CD4-positive, alpha-beta T cell treated with Interferon alpha-2 for 1 hour (primary cell): Measurements from ENCODE around the gene DTWD2.
"Not testable (repeated sequence)": the region's sequence is repeated elsewhere in the genome, so short reads cannot be mapped to it uniquely, and the experiment has no call there.

Experiments
- DNase-seq, 2 donors: peaks; one replicate each; pipeline ENCODE4 v3.0.0-alpha.2; 2020 to 2022

The DTWD2 gene

GRCh38 chr5:118946138-118946800 lies 42.1 kb downstream of the DTWD2 start:
- DNase-seq = no peak

- DNase-seq = no peak
Measured at GRCh38 chr5:118937393-118938061, 50.8 kb downstream of the DTWD2 start.

GRCh38 chr5:118933703-118934102 lies 54.6 kb downstream of the DTWD2 start:
- DNase-seq = no peak

- DNase-seq = no peak
Measured at GRCh38 chr5:118931564-118931963, 56.8 kb downstream of the DTWD2 start.

GRCh38 chr5:118924006-118924389 lies 64.3 kb downstream of the DTWD2 start:
- no peak for DNase-seq

- DNase-seq = no peak
Measured at GRCh38 chr5:118923295-118924005, 64.9 kb downstream of the DTWD2 start.

- DNase-seq = no peak
Measured at GRCh38 chr5:118921866-118922265, 66.5 kb downstream of the DTWD2 start.

GRCh38 chr5:118919016-118919415 lies 69.3 kb downstream of the DTWD2 start:
- no peak for DNase-seq

- no peak for DNase-seq
Measured at GRCh38 chr5:118918232-118918631, 70.1 kb downstream of the DTWD2 start.

GRCh38 chr5:118907536-118907935 lies 80.8 kb downstream of the DTWD2 start:
- not testable (repeated sequence) for DNase-seq

GRCh38 chr5:118906947-118907346 lies 81.4 kb downstream of the DTWD2 start:
- DNase-seq = no peak

- no peak for DNase-seq
Measured at GRCh38 chr5:118905196-118905595, 83.2 kb downstream of the DTWD2 start.

- DNase-seq = no peak
Measured at GRCh38 chr5:118902656-118903438, 85.5 kb downstream of the DTWD2 start.

GRCh38 chr5:118894709-118895108 lies 93.6 kb downstream of the DTWD2 start:
- no peak for DNase-seq

GRCh38 chr5:118891252-118891651 lies 97.1 kb downstream of the DTWD2 start:
- DNase-seq = no peak

- DNase-seq = no peak
Measured at GRCh38 chr5:118889165-118889564, 99.2 kb downstream of the DTWD2 start.

- no peak for DNase-seq
Measured at GRCh38 chr5:118888556-118888955, 99.8 kb downstream of the DTWD2 start.

- no peak for DNase-seq
Measured at GRCh38 chr5:118883362-118883761, 105.0 kb downstream of the DTWD2 start.

- DNase-seq = no peak
Measured at GRCh38 chr5:118882666-118883065, 105.7 kb downstream of the DTWD2 start.

GRCh38 chr5:118876852-118877251 lies 111.5 kb downstream of the DTWD2 start:
- DNase-seq = not testable (repeated sequence)

GRCh38 chr5:118875131-118875530 lies 113.2 kb downstream of the DTWD2 start:
- DNase-seq = no peak

- no peak for DNase-seq
Measured at GRCh38 chr5:118873417-118873816, 114.9 kb downstream of the DTWD2 start.

- DNase-seq = no peak
Measured at GRCh38 chr5:118863345-118863744, 125.0 kb downstream of the DTWD2 start.
